ENCODE data around the gene ALDH1B1.
A peak's percentile ranks its signal among the peaks of the same experiment; 100 is the strongest.

ALDH1B1 gene

GRCh38 chr9:38390851-38391250 lies 1.7 kb upstream of the ALDH1B1 start:
- H3K27me3 ChIP-seq (ENCODE audit: insufficient read depth, low read depth, severe bottlenecking) = no peaks in the 10 kb centered on the region
- H3K27ac ChIP-seq = no peak overlapping the region
- H3K9me3 ChIP-seq (ENCODE audit: severe bottlenecking) = no peaks in the 10 kb centered on the region
- TF ChIP-seq CTCF (IDR thresholded peaks at IDR 0.05; ENCODE audit: low read depth, low read length) = no peak
- DNase-seq = no peak
- H3K4me3 ChIP-seq (ENCODE audit: low read depth, low read length) = no peak overlapping the region
- H3K36me3 ChIP-seq = peaks cover 4% of the 10 kb centered on the region; the same call in 1 of the 2 replicates

- DNase-seq = no peak
- H3K4me3 ChIP-seq (ENCODE audit: low read depth, low read length) = no peak overlapping the region; the same call in 1 of the 2 replicates
- H3K9me3 ChIP-seq (ENCODE audit: severe bottlenecking) = no peaks in the 10 kb centered on the region
- H3K27ac ChIP-seq = no peak overlapping the region; the same call in 1 of the 2 replicates
- no peak for TF ChIP-seq CTCF (IDR thresholded peaks at IDR 0.05; ENCODE audit: low read depth, low read length)
- H3K36me3 ChIP-seq = peaks cover 10% of the 10 kb centered on the region
- no peaks in the 10 kb centered on the region for H3K27me3 ChIP-seq (ENCODE audit: insufficient read depth, low read depth, severe bottlenecking)
Measured at GRCh38 chr9:38391278-38392118, 1.0 kb upstream of the ALDH1B1 start.

GRCh38 chr9:38393128-38393796 lies 760 bp downstream of the ALDH1B1 start:
- DNase-seq = no peak
- H3K9me3 ChIP-seq (ENCODE audit: severe bottlenecking) = no peaks in the 10 kb centered on the region
- H3K36me3 ChIP-seq = peaks cover 25% of the 10 kb centered on the region
- no peak for TF ChIP-seq CTCF (IDR thresholded peaks at IDR 0.05; ENCODE audit: low read depth, low read length)
- no peaks in the 10 kb centered on the region for H3K27me3 ChIP-seq (ENCODE audit: insufficient read depth, low read depth, severe bottlenecking)
- peak overlapping the region; percentile 85 for H3K4me3 ChIP-seq (ENCODE audit: low read depth, low read length)
- peak overlapping the region; percentile 76 for H3K27ac ChIP-seq

GRCh38 chr9:38394416-38394815 lies 1.9 kb downstream of the ALDH1B1 start:
- H3K27me3 ChIP-seq (ENCODE audit: insufficient read depth, low read depth, severe bottlenecking) = no peaks in the 10 kb centered on the region
- H3K9me3 ChIP-seq (ENCODE audit: severe bottlenecking) = no peaks in the 10 kb centered on the region
- no peak overlapping the region for H3K4me3 ChIP-seq (ENCODE audit: low read depth, low read length)
- no peak for TF ChIP-seq CTCF (IDR thresholded peaks at IDR 0.05; ENCODE audit: low read depth, low read length)
- H3K36me3 ChIP-seq = peaks cover 25% of the 10 kb centered on the region
- no peak for DNase-seq
- H3K27ac ChIP-seq = no peak overlapping the region

GRCh38 chr9:38395653-38396370 lies 3.3 kb downstream of the ALDH1B1 start:
- Histone ChIP-seq H3K9me3 (ENCODE audit: severe bottlenecking) (no peaks in the 10 kb centered on the region), H3K4me3 (ENCODE audit: low read depth, low read length) (no peak overlapping the region), H3K36me3 (peaks cover 25% of the 10 kb centered on the region), H3K27ac (no peak overlapping the region), H3K27me3 (ENCODE audit: insufficient read depth, low read depth, severe bottlenecking) (no peaks in the 10 kb centered on the region)
- DNase-seq = no peak
- TF ChIP-seq CTCF (IDR thresholded peaks at IDR 0.05; ENCODE audit: low read depth, low read length) = no peak
